Spleen (tissue), 7 donors: ENCODE results near the gene GDPD5.

Source experiments
- CTCF ChIP-seq, 11 experiments: fragments of 200-600 bp in 7 of 11; fragments of 450-650 bp in 4 of 11; sonication (generic) in 4 of 11; IDR thresholded peaks in 8 of 11; conservative IDR thresholded peaks in 3 of 11; 1 replicate in 7 of 11; 2 replicates in 4 of 11; pipeline versions ENCODE4 v1.4.0 to v1.8.0; 2016 to 2021; ENCODE audit warnings: antibody characterized with exemption in 11 of 11, inconsistent platforms in 4 of 11, mild to moderate bottlenecking in 1 of 11
- POLR2A ChIP-seq, 3 donors: fragments of 450-650 bp; IDR thresholded peaks; one replicate each; pipeline ENCODE4 v1.5.1; 2017; ENCODE audit warnings: antibody characterized with exemption in 3 of 3, mild to moderate bottlenecking in 1 of 3
- donor health status: DM: no; HTN: no; CAD: no; lungs with moderate emphysema.
- donor health status: DM: no; HTN: no; CAD: no.
- donor health status: DM: no; HTN: no; CAD: no.

DNA sequence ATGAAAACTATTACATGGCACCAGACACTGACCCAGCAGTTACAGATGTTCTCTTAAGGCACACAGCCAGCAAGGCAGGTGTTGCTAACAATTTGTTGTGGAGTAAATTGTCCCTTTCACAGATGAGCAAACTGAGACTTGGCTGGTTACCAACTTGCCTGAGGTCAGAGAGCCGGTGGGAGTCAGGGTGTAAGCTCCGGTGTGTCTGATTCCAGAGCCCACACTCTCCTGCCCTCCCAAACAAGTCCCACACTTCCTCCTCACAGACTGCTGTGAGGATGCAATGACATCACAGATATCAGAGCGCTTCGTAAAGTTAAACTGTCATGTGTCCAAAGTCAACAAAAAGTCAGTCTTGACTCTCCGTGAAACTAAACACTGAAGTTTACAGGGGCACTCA is 12.5 kb downstream of the GDPD5 start:
- TF ChIP-seq CTCF (IDR thresholded peaks at IDR 0.05 in 8 of 11, conservative IDR thresholded peaks at IDR 0.05 in 3 of 11) (no peak), POLR2A (IDR thresholded peaks at IDR 0.05) (no peak)
